Measurements from ENCODE around the gene BRK1. TPM values are rescaled to one million over a fixed set of nuclear protein-coding genes. Genes with fewer than 3 reads are reported as not detected.
"Not testable (repeated sequence)": the region's sequence is repeated elsewhere in the genome, so short reads cannot be mapped to it uniquely, and the experiment has no call there.

BRK1 gene
- total RNA-seq, 2 donors from 2014 or later: 55.0 to 126 TPM

- Histone ChIP-seq H3K4me3 (no peak overlapping the region), H3K36me3 (no peaks in the 10 kb centered on the region), H3K9me3 (no peaks in the 10 kb centered on the region), H3K27ac (no peak overlapping the region), H3K27me3 (replicated peaks; ENCODE audit: insufficient read depth) (no peaks in the 10 kb centered on the region), H3K4me1 (ENCODE audit: control insufficient read depth in 1 of 2, low read depth in 2 of 2) (peaks cover 4 to 11% of the 10 kb centered on the region in 2 donors)
- DNase-seq (ENCODE audit: low spot score) (no peak), ATAC-seq (ENCODE audit: insufficient number of reproducible peaks, low FRiP score, low read depth) (no peak)
- TF ChIP-seq, protein P1, sequence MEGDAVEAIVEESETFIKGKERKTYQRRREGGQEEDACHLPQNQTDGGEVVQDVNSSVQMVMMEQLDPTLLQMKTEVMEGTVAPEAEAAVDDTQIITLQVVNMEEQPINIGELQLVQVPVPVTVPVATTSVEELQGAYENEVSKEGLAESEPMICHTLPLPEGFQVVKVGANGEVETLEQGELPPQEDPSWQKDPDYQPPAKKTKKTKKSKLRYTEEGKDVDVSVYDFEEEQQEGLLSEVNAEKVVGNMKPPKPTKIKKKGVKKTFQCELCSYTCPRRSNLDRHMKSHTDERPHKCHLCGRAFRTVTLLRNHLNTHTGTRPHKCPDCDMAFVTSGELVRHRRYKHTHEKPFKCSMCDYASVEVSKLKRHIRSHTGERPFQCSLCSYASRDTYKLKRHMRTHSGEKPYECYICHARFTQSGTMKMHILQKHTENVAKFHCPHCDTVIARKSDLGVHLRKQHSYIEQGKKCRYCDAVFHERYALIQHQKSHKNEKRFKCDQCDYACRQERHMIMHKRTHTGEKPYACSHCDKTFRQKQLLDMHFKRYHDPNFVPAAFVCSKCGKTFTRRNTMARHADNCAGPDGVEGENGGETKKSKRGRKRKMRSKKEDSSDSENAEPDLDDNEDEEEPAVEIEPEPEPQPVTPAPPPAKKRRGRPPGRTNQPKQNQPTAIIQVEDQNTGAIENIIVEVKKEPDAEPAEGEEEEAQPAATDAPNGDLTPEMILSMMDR (IDR thresholded peaks at IDR 0.05): no peak
These were observed 45.5 kb downstream of the BRK1 start for GRCh38 chr3:10160925-10161324.

DNA sequence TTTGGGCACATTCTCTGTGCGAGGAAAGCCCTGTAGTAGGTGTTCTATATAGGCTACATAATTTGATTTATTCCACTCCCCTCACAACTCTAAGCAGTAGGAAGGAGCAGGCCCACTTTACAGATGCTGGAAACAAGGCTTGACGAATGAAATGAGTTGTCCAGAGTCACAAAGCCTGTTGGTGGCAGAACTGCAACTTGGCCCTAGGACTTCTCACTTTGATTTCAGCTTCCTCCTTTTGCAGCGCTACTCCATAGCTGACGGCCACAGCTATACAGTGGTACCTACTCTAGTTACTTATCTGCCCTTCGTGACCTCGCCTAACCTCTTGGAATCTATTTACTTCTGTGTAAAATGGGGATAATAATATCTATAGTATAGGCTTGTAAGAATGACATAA is 46.7 kb downstream of the BRK1 start:
- Histone ChIP-seq H3K27ac (no peak overlapping the region), H3K9me3 (no peaks in the 10 kb centered on the region), H3K4me3 (no peak overlapping the region), H3K36me3 (no peaks in the 10 kb centered on the region), H3K4me1 (ENCODE audit: control insufficient read depth in 1 of 2, low read depth in 2 of 2) (peaks cover 9 to 15% of the 10 kb centered on the region in 2 donors), H3K27me3 (replicated peaks; ENCODE audit: insufficient read depth) (no peaks in the 10 kb centered on the region)
- TF ChIP-seq, protein P1 (IDR thresholded peaks at IDR 0.05): no peak
- no peak for ATAC-seq (ENCODE audit: insufficient number of reproducible peaks, low FRiP score, low read depth)
- no peak for DNase-seq (ENCODE audit: low spot score)

- H3K27me3 ChIP-seq (replicated peaks; ENCODE audit: insufficient read depth); H3K9me3 ChIP-seq; DNase-seq (ENCODE audit: low spot score); H3K36me3 ChIP-seq; ATAC-seq (ENCODE audit: insufficient number of reproducible peaks, low FRiP score, low read depth): not testable (repeated sequence)
- Histone ChIP-seq H3K27ac (peak overlapping the region; percentile 50 to 85), H3K4me3 (peak overlapping the region; percentile 87), H3K4me1 (ENCODE audit: control insufficient read depth in 1 of 2, low read depth in 2 of 2) (peaks cover 9 to 15% of the 10 kb centered on the region in 2 donors)
These were observed 48.7 kb downstream of the BRK1 start for GRCh38 chr3:10164201-10164545.

GRCh38 chr3:10164546-10165393 is 49.3 kb downstream of the BRK1 start, which contains the start of gene IRAK2:
Gene IRAK2 (plus strand): TSS chr3:10164919. CDS start chr3:10164955, 36 bp downstream.
- Histone ChIP-seq H3K9me3 (no peaks in the 10 kb centered on the region), H3K4me1 (ENCODE audit: control insufficient read depth in 1 of 2, low read depth in 2 of 2) (peaks cover 9 to 15% of the 10 kb centered on the region in 2 donors), H3K27me3 (replicated peaks; ENCODE audit: insufficient read depth) (no peaks in the 10 kb centered on the region), H3K27ac (peak within 1 kb of the TSS; percentile 60 to 85), H3K4me3 (peak within 1 kb of the TSS; percentile 87), H3K36me3 (no peaks in the 10 kb centered on the region)
- ATAC-seq (ENCODE audit: insufficient number of reproducible peaks, low FRiP score, low read depth) (peak; percentile 81), DNase-seq (ENCODE audit: low spot score) (peak; percentile 31)
- TF ChIP-seq, protein P1 (IDR thresholded peaks at IDR 0.05): peak; percentile 99

- Histone ChIP-seq H3K9me3 (no peaks in the 10 kb centered on the region), H3K4me3 (peak overlapping the region; percentile 87), H3K4me1 (ENCODE audit: control insufficient read depth in 1 of 2, low read depth in 2 of 2) (peaks cover 9 to 15% of the 10 kb centered on the region in 2 donors), H3K36me3 (no peaks in the 10 kb centered on the region), H3K27ac (peak overlapping the region in 1 of 2 donors; percentile 85), H3K27me3 (replicated peaks; ENCODE audit: insufficient read depth) (no peaks in the 10 kb centered on the region)
- ATAC-seq (ENCODE audit: insufficient number of reproducible peaks, low FRiP score, low read depth) (no peak), DNase-seq (ENCODE audit: low spot score) (no peak)
- TF ChIP-seq, protein P1 (IDR thresholded peaks at IDR 0.05): no peak
These were observed 50.7 kb downstream of the BRK1 start for GRCh38 chr3:10166213-10166604.

Data from thoracic aorta (tissue), 2 donors.